ENCODE data around the gene RFC2. TPM values are rescaled to one million over a fixed set of nuclear protein-coding genes. Genes with fewer than 3 reads are reported as not detected.

Gene RFC2
- total and polyA plus RNA-seq, 2 experiments from 2014 or later, result 23.1 to 33.2 TPM

DNA sequence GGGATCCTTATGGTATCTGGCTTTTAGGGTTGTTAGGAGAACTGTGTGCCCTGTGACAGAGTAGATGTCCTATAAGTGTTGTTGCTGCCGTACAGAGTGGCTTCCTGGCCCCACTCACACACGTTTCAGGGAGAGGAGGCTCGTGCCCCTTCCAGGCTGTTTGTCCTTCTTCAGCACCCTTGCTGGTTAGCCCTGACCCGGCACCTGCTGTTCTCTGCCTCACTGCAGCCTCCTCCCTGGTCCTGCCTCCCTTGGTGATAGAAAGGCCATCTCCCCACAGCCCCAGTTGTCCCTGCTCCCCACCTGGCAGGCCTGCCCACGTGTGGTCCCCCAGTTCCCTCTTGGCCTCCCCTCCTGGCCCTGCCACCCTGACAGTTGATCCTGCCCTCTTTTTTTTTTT, 37.3 kb upstream of the RFC2 start:
- Histone ChIP-seq H3K27ac (no peak overlapping the region), H3K4me1 (ENCODE audit: insufficient read depth) (peaks cover 24% of the 10 kb centered on the region), H3K4me3 (no peak overlapping the region), H3K4me2 (ENCODE audit: unreplicated experiment) (no peak overlapping the region), H3F3A (ENCODE audit: insufficient read depth) (0 out of 2 replicates have a peak, but pooled peaks cover 11% of the 10 kb centered on the region), H3K9me2 (ENCODE audit: insufficient read depth) (no peaks in the 10 kb centered on the region), H3K79me2 (ENCODE audit: insufficient read depth) (peaks cover 77% of the 10 kb centered on the region), H4K20me1 (ENCODE audit: insufficient read depth) (no peaks in the 10 kb centered on the region; the same call in 1 of the 2 replicates), H3K27me3 (replicated peaks; ENCODE audit: insufficient read depth) (no peaks in the 10 kb centered on the region), H3K36me3 (ENCODE audit: low read depth) (no peaks in the 10 kb centered on the region), H3K9ac (no peak overlapping the region), H2AFZ (no peak overlapping the region), H3K9me3 (ENCODE audit: low read depth) (no peaks in the 10 kb centered on the region)
- no peak for TF ChIP-seq EZH2 (IDR thresholded peaks at IDR 0.05; ENCODE audit: insufficient read depth, poor library complexity, severe bottlenecking)
- no peak for TF ChIP-seq EZH2phosphoT487 (IDR thresholded peaks at IDR 0.05; ENCODE audit: insufficient read depth, low read depth)
- in situ Hi-C loops (cut with MboI), result no loop called here
- DNase-seq, result no peak
- WGBS, 2 experiments (ENCODE audit: low coverage in 1 of 2, low lambda C conversion rate in 2 of 2, missing lambda C conversion rate in 2 of 2), result 92 to 96% methylated on average over 5 of the region's 5 CpGs

DNA sequence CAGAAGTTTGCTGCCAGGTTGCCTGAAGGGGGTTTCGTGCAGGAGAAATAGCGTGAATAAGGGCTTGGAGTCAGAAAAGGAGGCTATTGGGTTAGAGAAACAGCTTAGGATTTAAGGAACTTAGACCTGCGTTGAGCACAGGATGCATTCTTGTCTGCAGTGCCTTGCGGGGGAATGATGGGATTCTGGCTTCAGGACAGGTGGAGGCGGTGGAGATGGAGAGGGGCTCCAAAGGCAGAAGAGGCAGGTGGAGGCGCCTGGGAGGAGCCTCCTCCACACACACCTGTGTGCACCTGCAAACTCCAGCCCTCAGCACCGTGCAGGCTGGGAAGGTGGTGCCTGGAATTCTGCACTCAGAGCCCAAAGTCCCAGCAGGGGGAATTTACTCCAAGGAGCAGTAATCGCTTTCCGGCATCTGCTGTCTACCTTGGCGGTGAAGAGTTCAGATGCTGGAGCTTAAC, 36.8 kb upstream of the RFC2 start:
- no peak for DNase-seq
- Histone ChIP-seq H3K4me3 (peak overlapping the region; percentile 84), H2AFZ (no peak overlapping the region), H4K20me1 (ENCODE audit: insufficient read depth) (no peaks in the 10 kb centered on the region; the same call in 1 of the 2 replicates), H3K4me1 (ENCODE audit: insufficient read depth) (peaks cover 24% of the 10 kb centered on the region), H3K9me3 (ENCODE audit: low read depth) (no peaks in the 10 kb centered on the region), H3K9me2 (ENCODE audit: insufficient read depth) (no peaks in the 10 kb centered on the region), H3K4me2 (ENCODE audit: unreplicated experiment) (peak overlapping the region; percentile 78), H3K27me3 (replicated peaks; ENCODE audit: insufficient read depth) (no peaks in the 10 kb centered on the region), H3K36me3 (ENCODE audit: low read depth) (no peaks in the 10 kb centered on the region), H3F3A (ENCODE audit: insufficient read depth) (0 out of 2 replicates have a peak, but pooled peaks cover 11% of the 10 kb centered on the region), H3K9ac (peak overlapping the region; percentile 96), H3K79me2 (ENCODE audit: insufficient read depth) (peaks cover 71% of the 10 kb centered on the region), H3K27ac (no peak overlapping the region)
- 63 to 67% methylated on average over 10 of the region's 10 CpGs for WGBS, 2 experiments (ENCODE audit: low coverage in 1 of 2, low lambda C conversion rate in 2 of 2, missing lambda C conversion rate in 2 of 2)
- in situ Hi-C loops (cut with MboI), result no loop called here
- TF ChIP-seq EZH2phosphoT487 (IDR thresholded peaks at IDR 0.05; ENCODE audit: insufficient read depth, low read depth) (no peak), EZH2 (IDR thresholded peaks at IDR 0.05; ENCODE audit: insufficient read depth, poor library complexity, severe bottlenecking) (no peak)

DNA sequence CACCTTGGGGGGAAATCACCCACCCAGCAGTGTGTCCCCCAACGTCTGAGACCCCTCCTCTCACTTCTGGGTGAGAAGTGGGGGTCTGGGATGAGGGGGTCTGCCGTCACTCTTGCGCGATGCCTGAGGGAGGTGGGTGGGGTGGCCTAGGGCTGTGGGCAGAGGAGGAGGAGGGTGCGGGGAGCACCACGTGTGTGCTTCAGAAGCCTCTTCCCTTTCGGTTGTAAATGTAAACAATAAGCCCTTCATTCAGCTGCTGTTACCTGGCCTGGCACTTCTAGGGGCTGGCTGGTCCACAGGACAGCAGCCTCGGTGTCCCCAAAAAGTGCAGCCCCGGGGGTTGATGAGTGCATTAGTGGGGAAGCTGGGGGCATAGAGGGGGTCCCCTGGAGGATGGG, 36.4 kb upstream of the RFC2 start:
- peak; percentile 34 for DNase-seq
- in situ Hi-C loops (cut with MboI), result no loop called here
- Histone ChIP-seq H3K4me1 (ENCODE audit: insufficient read depth) (peaks cover 24% of the 10 kb centered on the region), H3K9ac (peak overlapping the region; percentile 96), H3K27ac (no peak overlapping the region), H3F3A (ENCODE audit: insufficient read depth) (0 out of 2 replicates have a peak, but pooled peaks cover 11% of the 10 kb centered on the region), H2AFZ (peak overlapping the region; percentile 41; the same call in 1 of the 2 replicates), H3K4me2 (ENCODE audit: unreplicated experiment) (peak overlapping the region; percentile 78), H4K20me1 (ENCODE audit: insufficient read depth) (no peaks in the 10 kb centered on the region; the same call in 1 of the 2 replicates), H3K9me3 (ENCODE audit: low read depth) (no peaks in the 10 kb centered on the region), H3K4me3 (peak overlapping the region; percentile 84), H3K79me2 (ENCODE audit: insufficient read depth) (peaks cover 67% of the 10 kb centered on the region), H3K9me2 (ENCODE audit: insufficient read depth) (no peaks in the 10 kb centered on the region), H3K36me3 (ENCODE audit: low read depth) (no peaks in the 10 kb centered on the region), H3K27me3 (replicated peaks; ENCODE audit: insufficient read depth) (no peaks in the 10 kb centered on the region)
- no peak for TF ChIP-seq EZH2phosphoT487 (IDR thresholded peaks at IDR 0.05; ENCODE audit: insufficient read depth, low read depth)
- no peak for TF ChIP-seq EZH2 (IDR thresholded peaks at IDR 0.05; ENCODE audit: insufficient read depth, poor library complexity, severe bottlenecking)
- 10 to 17% methylated on average over 7 to 9 of the region's 9 CpGs for WGBS, 2 experiments (ENCODE audit: low coverage in 1 of 2, low lambda C conversion rate in 2 of 2, missing lambda C conversion rate in 2 of 2)

- peaks cover 24% of the 10 kb centered on the region for H3K4me1 ChIP-seq (ENCODE audit: insufficient read depth)
- no peaks in the 10 kb centered on the region for H3K36me3 ChIP-seq (ENCODE audit: low read depth)
- peak overlapping the region; percentile 96 for H3K9ac ChIP-seq
- 1 to 3% methylated on average over 29 to 58 of the region's 60 CpGs for WGBS, 2 experiments (ENCODE audit: low coverage in 1 of 2, low lambda C conversion rate in 2 of 2, missing lambda C conversion rate in 2 of 2)
- no peaks in the 10 kb centered on the region for H3K9me3 ChIP-seq (ENCODE audit: low read depth)
- no peaks in the 10 kb centered on the region for H4K20me1 ChIP-seq (ENCODE audit: insufficient read depth)
- peaks cover 60% of the 10 kb centered on the region for H3K79me2 ChIP-seq (ENCODE audit: insufficient read depth)
- peak overlapping the region; percentile 41 for H2AFZ ChIP-seq
- TF ChIP-seq EZH2 (IDR thresholded peaks at IDR 0.05; ENCODE audit: insufficient read depth, poor library complexity, severe bottlenecking) (no peak), EZH2phosphoT487 (IDR thresholded peaks at IDR 0.05; ENCODE audit: insufficient read depth, low read depth) (no peak)
- DNase-seq, result peak; percentile 84
- H3K4me3 ChIP-seq, result peak overlapping the region; percentile 84
- 0 out of 2 replicates have a peak, but pooled peaks cover 11% of the 10 kb centered on the region for H3F3A ChIP-seq (ENCODE audit: insufficient read depth)
- peak overlapping the region; percentile 64 for H3K27ac ChIP-seq
- in situ Hi-C loops (cut with MboI), result no loop called here
- peak overlapping the region; percentile 78 for H3K4me2 ChIP-seq (ENCODE audit: unreplicated experiment)
- no peaks in the 10 kb centered on the region for H3K9me2 ChIP-seq (ENCODE audit: insufficient read depth)
- H3K27me3 ChIP-seq (replicated peaks; ENCODE audit: insufficient read depth), result no peaks in the 10 kb centered on the region
These were observed 35.7 kb upstream of the RFC2 start for GRCh38 chr7:74289659-74290552.

Measured in GM23248 (cell line).